Gastroesophageal sphincter (tissue), 3 donors: ENCODE measurements around the gene SRPRA.

ENCODE experiments used
- CTCF ChIP-seq, 4 experiments: fragments of 200-600 bp in 2 of 4; fragments of 450-650 bp in 2 of 4; sonication (generic) in 1 of 4; IDR thresholded peaks; one replicate each; pipeline ENCODE4 v1.5.1; 2017 to 2019; ENCODE audit warnings: antibody characterized with exemption in 4 of 4, mild to moderate bottlenecking in 2 of 4, moderate library complexity in 2 of 4
- POLR2A ChIP-seq, 2 donors: fragments of 450-650 bp; IDR thresholded peaks; one replicate each; pipeline ENCODE4 v1.6.1; 2017; ENCODE audit warnings: antibody characterized with exemption in 2 of 2, mild to moderate bottlenecking in 2 of 2, moderate library complexity in 1 of 2

DNA sequence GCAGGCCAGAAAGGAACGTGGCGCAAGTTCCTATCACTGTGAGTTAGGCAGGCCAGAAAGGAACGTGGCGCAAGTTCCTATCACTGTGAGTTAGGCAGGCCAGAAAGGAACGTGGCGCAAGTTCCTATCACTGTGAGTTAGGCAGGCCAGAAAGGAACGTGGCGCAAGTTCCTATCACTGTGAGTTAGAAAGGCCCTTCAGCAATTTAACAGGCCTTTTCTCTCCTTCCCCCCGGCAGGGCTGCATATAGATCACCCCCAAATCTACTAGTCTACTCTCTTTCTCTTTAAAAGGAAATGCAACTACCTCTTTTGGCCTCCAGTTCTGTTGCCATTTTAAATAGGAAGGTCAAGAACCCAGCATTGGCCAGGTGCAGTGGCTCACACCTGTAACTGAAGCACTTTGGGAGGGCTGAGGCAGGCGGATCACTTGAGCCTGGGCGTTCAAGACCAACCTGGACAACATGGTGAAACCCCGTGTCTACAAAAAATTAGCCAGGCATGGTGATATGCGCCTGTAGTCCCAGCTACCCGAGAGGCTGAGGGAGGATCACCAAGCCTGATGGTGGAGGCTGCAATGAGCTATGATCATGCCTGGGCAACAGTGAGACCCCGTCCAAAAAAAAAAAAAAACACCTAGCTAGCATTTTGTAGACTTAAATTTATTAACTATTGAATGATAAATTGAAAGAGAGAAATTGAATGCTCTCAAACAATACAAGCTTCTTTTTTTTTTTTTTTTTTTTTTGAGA is 42.2 kb downstream of the SRPRA start:
- TF ChIP-seq POLR2A (IDR thresholded peaks at IDR 0.05) (no peak), CTCF (IDR thresholded peaks at IDR 0.05) (no peak)
